ENCODE data around the gene TBL2. TPM values are rescaled to one million over a fixed set of nuclear protein-coding genes. Genes with fewer than 3 reads are reported as not detected.
A peak's percentile ranks its signal among the peaks of the same experiment; 100 is the strongest.
"Not testable (repeated sequence)": the region's sequence is repeated elsewhere in the genome, so short reads cannot be mapped to it uniquely, and the experiment has no call there.

The TBL2 gene
- total RNA-seq, 1 donor from 2014 or later = 52.9 TPM

DNA sequence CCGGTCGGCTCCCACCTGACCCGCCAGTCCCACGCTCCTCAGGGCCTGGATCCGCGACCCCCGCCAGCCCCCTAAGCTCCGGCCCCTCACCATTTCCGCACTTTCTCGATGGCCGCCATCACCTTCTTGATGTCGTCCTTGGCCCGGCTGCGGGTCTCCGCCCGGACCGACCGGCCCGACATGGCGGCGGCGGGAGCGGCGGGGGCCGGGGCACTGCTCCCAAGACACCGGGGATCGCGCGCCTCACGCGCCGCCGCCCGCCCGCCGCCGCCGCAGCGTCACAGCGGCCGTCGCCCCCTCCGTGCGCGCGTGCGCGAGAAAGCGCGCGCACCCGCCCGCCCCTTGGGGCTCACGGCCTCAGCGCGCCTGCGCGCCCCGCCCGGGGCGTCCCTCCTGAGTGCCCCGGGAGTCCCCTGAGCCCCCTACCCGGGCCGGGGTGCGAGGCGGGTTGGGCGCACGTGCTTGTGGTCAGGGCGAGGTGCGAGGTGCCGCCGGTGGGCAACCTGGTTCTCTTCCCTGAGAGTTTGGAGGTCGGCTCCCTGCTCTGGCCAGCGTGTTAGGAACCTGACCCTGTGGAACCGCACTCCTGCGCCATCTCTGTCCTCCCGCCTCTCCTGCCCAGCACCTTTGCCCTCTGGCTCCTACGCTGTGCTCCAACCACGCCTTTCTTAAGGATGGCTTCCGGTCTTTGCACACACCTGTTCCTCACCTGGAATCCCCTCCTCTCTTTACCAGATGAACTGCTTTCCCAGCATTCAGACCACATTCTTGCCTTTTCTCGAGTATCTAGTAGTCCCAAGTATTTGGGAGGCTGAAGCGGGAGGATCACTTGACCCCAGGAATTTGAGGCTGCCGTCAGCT, 20.8 kb downstream of the TBL2 start, which contains the start of gene BCL7B:
Gene BCL7B (minus strand): TSS at position 294 of the 861 bp plus-strand sequence. CDS start 112 bp downstream, at position 182.
- TF ChIP-seq, protein P1, sequence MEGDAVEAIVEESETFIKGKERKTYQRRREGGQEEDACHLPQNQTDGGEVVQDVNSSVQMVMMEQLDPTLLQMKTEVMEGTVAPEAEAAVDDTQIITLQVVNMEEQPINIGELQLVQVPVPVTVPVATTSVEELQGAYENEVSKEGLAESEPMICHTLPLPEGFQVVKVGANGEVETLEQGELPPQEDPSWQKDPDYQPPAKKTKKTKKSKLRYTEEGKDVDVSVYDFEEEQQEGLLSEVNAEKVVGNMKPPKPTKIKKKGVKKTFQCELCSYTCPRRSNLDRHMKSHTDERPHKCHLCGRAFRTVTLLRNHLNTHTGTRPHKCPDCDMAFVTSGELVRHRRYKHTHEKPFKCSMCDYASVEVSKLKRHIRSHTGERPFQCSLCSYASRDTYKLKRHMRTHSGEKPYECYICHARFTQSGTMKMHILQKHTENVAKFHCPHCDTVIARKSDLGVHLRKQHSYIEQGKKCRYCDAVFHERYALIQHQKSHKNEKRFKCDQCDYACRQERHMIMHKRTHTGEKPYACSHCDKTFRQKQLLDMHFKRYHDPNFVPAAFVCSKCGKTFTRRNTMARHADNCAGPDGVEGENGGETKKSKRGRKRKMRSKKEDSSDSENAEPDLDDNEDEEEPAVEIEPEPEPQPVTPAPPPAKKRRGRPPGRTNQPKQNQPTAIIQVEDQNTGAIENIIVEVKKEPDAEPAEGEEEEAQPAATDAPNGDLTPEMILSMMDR (IDR thresholded peaks at IDR 0.05) = peak in 1 of 3 experiments; percentile 27
- H3K36me3 ChIP-seq = peaks cover 0 to 14% of the 10 kb centered on the region in 2 donors
- DNase-seq (ENCODE audit: low spot score in 2 of 2) = peak in 1 of 2 donors; percentile 83
- peaks cover 3 to 10% of the 10 kb centered on the region in 2 donors for H3K4me1 ChIP-seq
- peak within 1 kb of the TSS; percentile 99 to 100 for H3K27ac ChIP-seq
- H3K4me3 ChIP-seq = peak within 1 kb of the TSS; percentile 96 to 97
- intact Hi-C loops (cut with DNase I) = loop anchor here (1.0 kb wide), 2 partner anchors 21 to 35 kb away; partner anchors contain the start of genes BAZ1B and TBL2
- H3K9me3 ChIP-seq = no peaks in the 10 kb centered on the region
- H3K27me3 ChIP-seq = no peaks in the 10 kb centered on the region

DNA sequence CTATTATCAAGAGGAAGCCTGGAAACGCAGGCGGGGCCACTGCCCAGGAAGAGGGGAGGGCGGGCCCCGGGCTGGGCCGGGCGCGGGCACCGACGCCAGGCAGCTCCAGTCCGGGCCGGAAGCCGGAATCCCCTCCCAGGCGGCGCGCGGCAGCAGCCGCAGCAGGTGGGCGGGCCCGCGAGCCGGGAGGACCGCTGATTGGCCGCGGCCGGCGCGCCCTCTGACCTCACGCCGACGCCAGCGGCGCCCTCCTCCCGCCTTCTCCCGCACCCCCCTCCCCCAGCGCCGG, 21.3 kb downstream of the TBL2 start:
- TF ChIP-seq, protein P1 (IDR thresholded peaks at IDR 0.05) = no peak
- Histone ChIP-seq H3K4me3 (peak overlapping the region; percentile 96 to 97), H3K4me1 (peaks cover 3 to 10% of the 10 kb centered on the region in 2 donors), H3K27ac (peak overlapping the region; percentile 99 to 100), H3K27me3 (no peaks in the 10 kb centered on the region), H3K36me3 (peaks cover 0 to 20% of the 10 kb centered on the region in 2 donors), H3K9me3 (no peaks in the 10 kb centered on the region)
- intact Hi-C loops (cut with DNase I) = loop anchor here (1.0 kb wide), 2 partner anchors 21 to 35 kb away; partner anchors contain the start of genes BAZ1B and TBL2
- peak; percentile 82 to 97 for DNase-seq (ENCODE audit: low spot score in 2 of 2)

DNA sequence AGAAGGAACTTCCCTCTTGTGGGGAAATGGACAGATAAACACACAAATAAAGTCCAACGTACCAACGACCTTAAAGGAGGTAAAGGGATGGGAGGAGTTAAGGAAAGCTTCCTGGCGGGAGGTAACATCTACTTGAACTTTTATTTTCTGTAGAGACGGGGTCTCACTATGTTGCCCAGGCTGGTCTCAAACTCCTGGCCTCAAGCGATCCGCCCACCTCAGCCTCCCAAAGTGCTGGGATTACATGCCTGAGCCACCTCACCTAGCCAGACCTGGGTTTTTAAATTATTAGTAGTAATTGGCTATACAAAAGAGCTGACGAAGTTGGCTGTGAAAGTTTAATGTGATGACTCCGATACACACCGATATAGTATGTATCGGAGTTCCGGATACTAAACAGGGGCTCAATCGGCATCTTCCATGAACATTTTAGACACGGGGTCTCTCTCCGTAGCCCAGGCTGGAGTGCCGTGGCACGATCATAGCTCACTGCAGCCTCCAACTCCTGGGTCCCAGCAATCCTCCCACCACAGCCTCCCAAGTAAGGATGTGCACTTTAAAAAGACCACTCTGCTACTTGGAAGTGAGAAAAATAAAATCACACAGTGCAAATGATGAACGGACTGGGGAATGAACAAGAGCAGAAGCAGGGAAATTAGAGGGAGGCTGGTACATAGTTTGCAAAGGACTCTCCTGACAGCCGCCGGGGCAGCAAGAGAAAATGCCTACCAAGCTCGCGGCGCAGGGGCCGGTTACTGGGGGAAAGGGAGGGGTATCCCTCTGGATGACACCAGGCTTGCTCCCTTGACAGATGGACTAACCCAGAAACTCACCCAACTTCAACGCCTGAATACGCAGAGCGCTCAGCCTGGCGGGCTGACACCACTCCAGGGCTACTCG, 21.9 kb downstream of the TBL2 start:
- H3K9me3 ChIP-seq = no peaks in the 10 kb centered on the region
- H3K27me3 ChIP-seq = no peaks in the 10 kb centered on the region
- peaks cover 6 to 26% of the 10 kb centered on the region in 2 donors for H3K36me3 ChIP-seq
- no peak for DNase-seq (ENCODE audit: low spot score in 2 of 2)
- TF ChIP-seq, protein P1 (IDR thresholded peaks at IDR 0.05) = no peak
- peaks cover 3 to 10% of the 10 kb centered on the region in 2 donors for H3K4me1 ChIP-seq
- peak overlapping the region; percentile 96 to 97 for H3K4me3 ChIP-seq
- peak overlapping the region; percentile 75 to 100 for H3K27ac ChIP-seq
- intact Hi-C loops (cut with DNase I) = loop anchor here (1.0 kb wide), 2 partner anchors 22 to 34 kb away; partner anchors contain the start of genes BAZ1B and TBL2

DNA sequence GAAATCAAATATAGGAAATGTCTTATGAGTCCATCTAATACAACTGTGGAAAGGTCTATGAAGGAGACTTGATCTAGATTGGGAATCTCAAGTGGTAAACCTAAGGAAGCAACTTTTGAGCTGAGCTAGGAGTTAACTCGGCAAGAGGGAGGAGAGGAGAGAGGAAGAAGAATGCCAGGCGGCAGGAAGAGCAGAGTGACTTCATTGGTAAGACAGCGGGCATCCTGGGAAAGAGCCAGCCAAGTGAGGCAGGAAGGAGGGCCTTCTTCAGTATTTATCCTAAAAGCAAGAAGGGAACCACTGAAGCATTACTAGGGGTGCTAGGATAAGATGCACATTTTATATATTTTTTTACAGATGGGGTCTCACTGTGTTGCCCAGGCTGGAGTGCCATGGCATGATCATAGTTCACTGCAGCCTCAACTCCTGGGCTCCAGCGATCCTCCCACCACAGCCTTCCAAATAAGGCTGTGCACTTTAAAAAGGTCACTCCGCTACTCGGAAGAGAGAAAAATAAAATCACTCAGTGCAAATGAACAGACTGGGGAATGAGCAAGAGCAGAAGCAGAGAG, 22.9 kb downstream of the TBL2 start:
- H3K36me3 ChIP-seq = peaks cover 12 to 34% of the 10 kb centered on the region in 2 donors
- H3K9me3 ChIP-seq = no peaks in the 10 kb centered on the region
- TF ChIP-seq, protein P1 (IDR thresholded peaks at IDR 0.05) = no peak
- H3K27me3 ChIP-seq = no peaks in the 10 kb centered on the region
- peak overlapping the region; percentile 75 to 100 for H3K27ac ChIP-seq
- DNase-seq (ENCODE audit: low spot score in 2 of 2) = no peak
- H3K4me3 ChIP-seq = peak overlapping the region; percentile 96 to 97
- H3K4me1 ChIP-seq = peaks cover 3 to 10% of the 10 kb centered on the region in 2 donors
- intact Hi-C loops (cut with DNase I) = no loop called here

DNA sequence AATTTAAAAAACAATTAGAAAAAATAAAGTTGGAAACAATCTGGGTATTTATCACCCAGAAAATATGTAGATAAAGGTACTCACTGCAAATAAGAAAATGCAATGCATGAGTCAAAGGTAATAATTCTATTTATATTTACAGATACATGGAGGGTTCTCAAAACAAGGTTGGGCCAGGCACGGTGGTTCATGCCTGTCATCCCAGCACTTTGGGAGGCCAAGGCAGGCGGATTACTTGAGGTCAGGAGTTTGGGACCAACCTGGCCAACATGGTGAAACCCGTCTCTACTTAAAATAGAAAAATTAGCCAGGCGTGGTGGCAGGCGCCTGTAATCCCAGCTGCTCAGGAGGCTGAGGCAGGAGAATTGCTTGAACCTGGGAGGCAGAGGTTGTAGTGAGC, 28.3 kb downstream of the TBL2 start:
- H3K9me3 ChIP-seq; DNase-seq (ENCODE audit: low spot score in 2 of 2); H3K4me1 ChIP-seq; H3K27ac ChIP-seq; H3K4me3 ChIP-seq; H3K27me3 ChIP-seq; intact Hi-C loops (cut with DNase I): not testable (repeated sequence)
- H3K36me3 ChIP-seq = peaks cover 21 to 52% of the 10 kb centered on the region in 2 donors

Data from ascending aorta (tissue), 2 donors.